ENCODE data around the gene EAF2.
"Not testable (repeated sequence)": the region's sequence is repeated elsewhere in the genome, so short reads cannot be mapped to it uniquely, and the experiment has no call there.

The EAF2 gene
- total RNA-seq = 2.2 to 7.0 reads per million in 2 experiments

DNA sequence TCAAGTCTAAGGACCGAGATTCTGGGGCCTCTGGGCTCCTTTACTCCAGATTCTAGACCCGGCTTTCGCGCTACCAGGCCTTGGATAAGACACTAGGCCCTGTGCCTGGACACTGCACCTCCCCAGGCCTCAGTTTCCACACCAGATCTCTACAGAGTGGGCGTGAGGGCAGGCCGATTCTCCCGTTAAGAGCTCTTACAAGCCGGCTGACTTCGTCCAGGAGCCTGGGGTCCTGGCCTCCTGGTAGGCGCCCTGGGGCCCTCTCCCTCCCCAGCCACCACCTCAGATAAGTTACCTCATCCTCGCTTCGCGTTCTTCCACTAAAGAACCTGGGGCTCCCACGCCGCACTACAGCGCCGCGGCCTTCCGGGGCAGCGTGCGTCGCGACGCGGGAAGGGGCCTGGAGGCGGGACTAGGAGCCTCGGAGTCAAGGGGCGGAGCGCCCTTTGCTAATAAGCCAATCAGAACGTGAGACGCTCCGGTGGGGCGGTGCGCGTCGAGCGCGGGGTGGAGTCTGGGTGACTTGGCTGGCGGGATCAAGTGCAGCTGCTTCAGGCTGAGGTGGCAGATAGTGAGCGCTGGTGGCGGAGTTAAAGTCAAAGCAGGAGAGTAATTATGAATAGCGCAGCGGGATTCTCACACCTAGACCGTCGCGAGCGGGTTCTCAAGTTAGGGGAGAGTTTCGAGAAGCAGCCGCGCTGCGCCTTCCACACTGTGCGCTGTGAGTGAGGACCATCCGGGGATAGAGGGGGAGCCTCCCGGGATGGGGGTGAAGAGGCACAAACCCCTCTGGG, at the start of gene EAF2, which contains the start of gene IQCB1:
Gene EAF2, plus strand, starts transcription at position 539 of the 794 bp plus-strand sequence. Its CDS starts 77 bp downstream, at position 616.
Gene IQCB1, minus strand, starts transcription at position 390 of the 794 bp plus-strand sequence. CDS start 6,100 bp downstream, outside the sequence.
- DNase-seq (ENCODE audit: low read depth) = peak; percentile 93

DNA sequence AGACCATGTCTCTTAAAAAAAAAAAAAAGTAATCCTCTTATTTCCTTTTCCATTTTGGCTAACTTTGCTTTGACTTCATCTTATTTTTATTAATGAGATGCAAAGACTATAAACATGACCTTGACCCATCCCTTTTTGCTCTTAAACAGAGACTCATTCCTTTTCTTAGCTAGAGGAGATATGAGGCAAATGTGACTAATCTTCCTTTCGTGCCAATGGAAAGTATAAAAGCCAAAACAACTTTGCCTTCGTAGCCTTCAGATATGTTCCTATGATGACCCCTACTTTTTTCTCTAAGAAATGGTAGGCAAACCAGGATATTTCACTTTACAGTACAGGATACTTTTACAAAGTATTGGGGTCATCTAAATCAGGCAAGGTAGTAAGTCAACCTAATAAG, 48.5 kb upstream of the EAF2 start:
- no peak for DNase-seq (ENCODE audit: low read depth)

DNA sequence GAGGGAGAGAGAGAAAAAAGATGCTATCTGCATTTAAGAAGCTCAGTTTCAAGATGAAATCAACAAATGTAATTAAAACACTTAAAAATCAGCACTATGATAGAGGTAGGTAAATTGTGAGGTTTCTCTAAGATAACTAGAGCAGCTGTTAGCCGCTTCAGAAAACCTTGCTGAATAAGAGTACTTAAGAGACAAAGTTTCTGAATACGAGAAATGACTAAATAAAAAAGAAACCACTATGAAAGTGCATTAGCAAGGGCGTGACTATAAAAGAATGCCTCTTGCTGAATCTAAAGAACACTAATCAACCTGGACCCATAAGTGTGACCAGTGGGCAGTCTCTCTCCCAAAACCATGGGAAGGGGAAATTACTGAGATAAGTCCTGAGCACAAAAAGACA, 41.9 kb upstream of the EAF2 start:
- no peak for DNase-seq (ENCODE audit: low read depth)

DNA sequence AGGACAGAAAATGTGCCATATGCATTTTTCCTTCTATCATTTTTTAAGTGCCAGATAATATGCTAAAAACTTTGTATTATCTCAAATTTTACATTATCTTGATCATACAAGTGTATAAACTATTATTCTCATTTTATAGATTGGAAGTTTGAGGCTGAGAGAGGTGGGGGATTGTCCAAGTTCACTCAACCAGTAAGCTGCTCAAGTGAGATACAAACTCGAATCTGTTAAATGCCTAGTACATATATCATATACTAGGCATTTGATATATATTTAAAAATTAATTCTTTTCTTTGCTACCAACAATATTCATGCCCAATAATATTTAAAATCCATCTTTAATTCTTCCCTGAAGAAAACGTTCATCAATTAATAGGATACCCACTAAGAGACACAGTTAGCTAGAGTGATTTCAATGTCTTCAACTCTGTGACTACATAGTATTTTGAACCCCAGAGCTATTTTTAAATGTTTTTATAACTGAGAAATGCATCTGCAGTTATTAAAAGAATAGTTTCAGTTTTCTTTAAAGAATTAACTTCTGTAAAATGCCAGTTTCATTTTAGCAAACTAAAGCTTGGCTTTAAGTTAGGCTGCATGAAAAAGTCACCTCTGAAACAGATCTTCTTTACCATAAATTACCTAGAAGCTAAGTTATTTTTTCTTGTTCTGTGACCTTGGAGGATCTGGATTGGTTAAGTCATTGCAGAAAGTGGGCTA, 40.6 kb upstream of the EAF2 start:
- no peak for DNase-seq (ENCODE audit: low read depth)

DNA sequence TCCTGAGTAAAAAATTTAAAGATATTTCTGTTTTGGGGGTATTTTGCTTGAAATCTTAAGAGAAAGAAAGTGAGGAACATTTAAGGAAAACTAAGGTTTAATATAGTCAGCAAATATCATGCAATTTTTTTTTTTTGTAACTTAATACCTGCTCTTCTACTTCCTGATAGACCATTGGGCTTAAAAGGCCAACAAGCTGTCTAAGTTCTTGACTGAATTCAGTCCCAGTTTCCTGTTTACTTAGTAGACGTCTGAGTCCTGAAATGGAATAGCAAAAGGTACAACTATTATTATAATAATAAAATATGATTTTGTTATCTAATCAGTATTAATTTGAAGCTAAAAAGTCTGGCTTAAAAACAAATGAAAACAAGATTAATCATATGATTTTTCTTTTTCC, 38.0 kb upstream of the EAF2 start:
- DNase-seq (ENCODE audit: low read depth) = no peak

DNA sequence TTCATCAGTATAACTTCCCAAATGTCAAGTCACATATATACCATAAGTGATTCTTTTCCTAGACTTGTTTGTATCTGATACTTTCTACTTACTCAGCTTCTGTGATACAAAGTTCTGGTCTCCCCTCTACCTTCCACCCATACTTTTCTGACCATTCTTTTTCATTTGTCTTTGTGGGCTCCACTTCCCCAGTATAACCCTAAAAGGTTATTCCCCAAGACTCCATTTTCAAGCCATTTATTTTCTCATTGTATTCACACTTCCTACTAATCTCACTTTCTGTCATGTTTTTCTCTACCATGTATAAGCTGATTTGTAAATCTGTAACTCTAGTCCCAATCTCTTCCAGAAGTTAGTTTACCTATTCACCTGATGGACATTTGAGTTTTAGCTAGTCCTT, 34.1 kb upstream of the EAF2 start:
- no peak for DNase-seq (ENCODE audit: low read depth)

DNA sequence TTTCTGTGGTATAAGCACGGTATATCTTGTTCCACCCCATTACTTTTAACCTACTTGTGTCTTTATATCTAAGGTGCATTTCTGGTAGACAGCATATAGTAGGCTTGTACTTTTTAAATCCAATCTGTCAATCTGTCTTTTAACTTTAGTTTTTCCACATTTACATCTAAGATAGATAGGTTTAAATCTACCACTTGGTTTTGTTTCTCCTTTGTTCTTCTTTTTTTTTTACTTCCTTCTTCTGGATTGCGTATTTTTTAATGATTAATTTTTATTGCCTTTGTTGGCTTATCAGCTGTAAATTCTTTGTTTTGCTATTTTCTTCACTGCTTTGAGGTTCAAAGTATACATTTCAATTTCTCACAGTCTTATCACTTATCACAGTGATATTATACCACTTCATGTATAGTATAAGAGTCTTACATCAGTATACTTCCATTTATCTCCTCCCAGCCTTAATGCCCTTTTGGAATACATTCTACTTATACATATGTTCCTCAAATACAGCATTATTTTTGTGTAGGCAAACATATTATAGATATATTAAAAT, 31.2 kb upstream of the EAF2 start:
- no peak for DNase-seq (ENCODE audit: low read depth)

DNA sequence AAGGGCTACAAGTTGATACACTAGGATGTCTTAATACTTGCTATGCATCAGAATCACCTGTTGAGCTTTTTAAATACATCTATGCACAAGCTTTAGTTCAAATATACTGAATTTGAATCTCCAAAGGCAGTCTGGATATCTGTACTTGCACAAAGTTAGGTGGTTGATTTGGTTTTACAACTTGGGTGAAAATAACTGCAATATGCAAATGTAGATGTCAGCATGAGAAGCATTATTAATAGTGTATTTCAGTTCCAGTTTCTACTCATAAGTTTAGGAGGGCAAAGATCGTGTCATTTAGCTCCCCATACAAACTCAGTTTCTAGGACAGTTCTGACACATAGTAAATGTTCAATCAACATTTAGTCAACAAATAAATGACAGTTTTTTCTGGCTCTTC, 25.8 kb upstream of the EAF2 start:
- no peak for DNase-seq (ENCODE audit: low read depth)

DNA sequence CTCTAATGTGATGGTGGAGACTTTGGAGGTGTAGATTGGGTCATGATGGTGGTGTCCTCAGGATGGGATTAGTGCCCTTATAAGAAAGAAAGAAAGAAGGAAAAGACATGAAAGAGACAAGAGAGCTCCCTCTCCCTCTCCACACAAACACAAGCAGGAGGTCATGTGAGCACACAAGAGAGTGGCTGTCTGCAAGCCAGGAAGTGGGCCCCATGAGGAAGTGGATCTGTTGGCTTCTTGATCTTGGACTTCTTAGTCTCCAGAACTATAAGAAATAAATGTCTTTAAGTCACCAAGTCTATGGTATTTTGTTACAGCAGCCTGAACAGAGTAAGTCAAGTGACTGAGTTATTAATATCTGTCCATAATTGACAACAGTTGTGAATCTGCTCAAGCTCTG, 17.3 kb upstream of the EAF2 start:
- no peak for DNase-seq (ENCODE audit: low read depth)

DNA sequence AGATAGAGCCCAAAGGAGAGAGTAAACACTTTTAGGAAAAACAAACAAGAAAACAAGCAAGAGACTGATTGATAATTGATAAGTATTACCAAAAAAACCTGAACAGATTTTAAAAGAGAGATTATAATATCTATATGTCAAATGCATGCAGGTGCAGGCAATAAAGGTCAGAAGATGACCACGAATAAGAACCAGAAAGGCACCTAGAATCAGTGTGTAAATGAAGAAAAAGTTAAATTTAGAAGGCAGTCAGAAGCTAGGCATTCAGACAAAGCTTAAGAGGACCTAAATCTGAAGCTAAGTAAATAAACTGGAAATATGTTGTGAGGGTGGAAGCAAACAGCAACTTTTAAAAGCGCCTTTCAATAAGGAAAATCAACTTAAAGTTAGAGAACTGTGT, 16.4 kb upstream of the EAF2 start:
- no peak for DNase-seq (ENCODE audit: low read depth)

DNA sequence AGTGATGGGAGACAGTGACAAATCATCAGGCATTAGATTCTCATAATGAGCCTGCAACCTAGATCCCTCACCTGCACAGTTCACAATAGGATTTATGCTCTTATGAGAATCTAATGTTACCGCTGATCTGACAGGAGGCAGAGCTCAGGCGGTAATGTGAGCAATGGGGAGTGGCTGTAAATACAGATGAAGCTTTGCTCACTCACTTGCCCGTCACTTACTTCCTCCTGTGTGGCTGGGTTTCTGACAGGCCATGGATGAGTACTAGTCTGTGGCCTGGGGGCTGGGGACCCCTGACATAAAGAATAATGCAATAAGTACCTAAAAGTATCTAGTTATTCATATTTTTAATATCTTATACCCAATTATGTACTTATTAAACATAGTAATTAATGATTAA, 15.8 kb upstream of the EAF2 start:
- DNase-seq (ENCODE audit: low read depth) = no peak

DNA sequence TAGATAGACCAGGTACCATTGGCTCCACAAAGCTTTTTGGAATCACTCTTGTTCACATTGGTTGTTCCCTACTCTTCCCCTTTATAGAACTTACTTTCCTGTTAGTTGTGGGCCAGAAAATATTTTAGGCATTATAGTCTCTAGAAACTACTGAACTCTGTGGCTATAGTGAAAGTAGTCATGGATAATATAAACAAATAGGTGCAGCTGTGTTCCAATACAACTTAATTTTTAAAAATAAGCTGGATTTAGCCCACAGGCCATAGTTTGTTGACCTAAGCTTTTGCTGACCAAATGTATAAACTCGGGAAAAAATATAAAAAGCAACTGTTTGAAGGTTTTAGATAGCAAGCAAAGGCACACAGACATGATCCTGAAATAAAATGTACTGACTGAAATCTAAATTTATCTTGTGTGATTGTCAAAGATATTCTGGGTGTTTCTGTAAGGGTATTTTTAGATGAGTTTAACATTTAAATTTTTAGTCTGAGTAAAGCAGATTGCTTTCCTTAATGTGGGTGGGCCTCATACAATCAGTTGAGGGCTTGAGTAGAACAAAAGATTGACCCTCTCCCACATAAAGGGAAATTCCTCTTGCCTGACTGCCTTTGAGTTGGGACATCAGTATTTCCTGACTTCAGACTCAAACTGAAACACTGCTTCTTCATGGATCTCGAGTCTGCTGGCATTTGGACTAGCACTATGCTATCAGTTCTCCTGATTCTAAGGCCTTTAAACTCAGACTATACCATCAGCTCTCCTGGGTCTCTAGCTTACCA, 13.4 kb upstream of the EAF2 start:
- DNase-seq (ENCODE audit: low read depth) = no peak

DNA sequence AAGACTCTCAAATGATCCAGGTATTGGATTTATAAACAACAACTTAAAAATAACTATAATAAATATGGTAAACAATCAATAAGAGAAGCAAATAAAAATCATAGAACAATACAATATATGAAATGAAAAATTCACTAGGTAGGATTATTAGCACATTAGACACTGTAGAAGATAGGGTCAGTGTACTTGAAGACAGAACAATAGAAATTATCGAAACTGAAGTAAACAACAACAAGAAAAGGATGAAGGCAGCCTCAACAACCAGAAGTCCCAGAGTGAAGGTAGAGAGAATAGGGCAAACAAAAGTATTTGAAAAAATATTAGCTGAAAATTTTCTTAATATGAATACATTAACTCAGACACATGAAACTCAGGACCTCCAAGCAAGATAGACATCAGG, 12.0 kb upstream of the EAF2 start:
- no peak for DNase-seq (ENCODE audit: low read depth)

DNA sequence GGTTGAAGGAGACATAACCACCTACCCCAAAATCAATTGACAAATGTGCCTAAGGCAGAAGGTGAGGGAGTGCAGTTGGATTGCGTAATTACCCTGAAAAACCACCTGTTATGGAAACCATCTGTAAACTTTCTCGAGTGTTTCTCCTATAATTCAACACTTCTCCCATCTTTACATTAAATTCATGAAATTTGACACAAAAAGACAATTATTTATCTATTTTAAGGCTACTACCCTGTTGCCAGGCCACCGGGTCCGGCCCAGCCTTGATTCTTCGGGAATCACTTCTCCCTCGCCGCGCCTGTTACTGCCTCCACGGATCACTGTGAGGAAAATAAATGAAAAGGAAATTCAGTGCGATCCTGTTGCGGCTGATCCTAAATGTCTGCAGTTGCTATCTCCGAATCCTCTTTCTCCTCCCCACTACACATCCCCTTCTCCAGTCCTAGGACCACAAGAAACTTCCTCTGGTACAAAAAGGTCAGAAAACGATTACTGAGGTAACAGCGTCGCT, 795 bp upstream of the EAF2 start:
- no peak for DNase-seq (ENCODE audit: low read depth)

DNA sequence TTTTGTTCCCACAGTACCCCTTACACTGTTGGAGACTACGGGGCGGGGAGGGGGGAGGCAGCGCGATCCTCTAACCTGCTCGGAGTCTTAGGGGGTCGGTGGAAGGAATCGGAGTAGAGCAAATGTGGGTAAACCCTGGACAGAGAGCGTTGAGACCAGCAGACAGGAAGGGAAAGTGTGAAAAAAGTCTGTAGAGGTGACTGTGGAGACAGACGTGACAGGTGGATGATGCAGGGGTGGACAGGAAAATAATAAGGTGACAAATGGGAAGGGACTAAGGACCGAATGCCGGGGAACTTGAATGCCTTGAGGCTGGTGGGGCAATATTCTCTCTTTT, 424 bp downstream of the EAF2 start:
- no peak for DNase-seq (ENCODE audit: low read depth)

DNA sequence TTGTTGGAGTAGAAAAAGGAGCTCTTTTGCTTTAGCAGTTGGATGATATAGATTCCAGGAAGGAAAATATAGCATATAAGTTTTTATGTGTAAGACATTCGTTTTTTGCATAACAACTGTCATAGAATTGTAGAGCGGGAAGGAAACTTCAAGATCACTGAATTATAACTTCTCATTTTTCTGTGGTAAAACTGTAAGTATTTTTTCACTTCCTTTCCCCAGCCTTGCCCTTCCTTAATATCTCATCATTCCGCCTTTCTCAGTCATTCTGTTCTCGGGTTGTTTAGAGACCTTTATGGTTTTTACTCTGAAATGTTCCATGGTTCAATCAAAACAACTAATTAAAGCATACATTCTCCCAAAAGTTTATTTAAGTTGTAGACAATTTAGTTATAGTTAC, 1.1 kb downstream of the EAF2 start:
- no peak for DNase-seq (ENCODE audit: low read depth)

DNA sequence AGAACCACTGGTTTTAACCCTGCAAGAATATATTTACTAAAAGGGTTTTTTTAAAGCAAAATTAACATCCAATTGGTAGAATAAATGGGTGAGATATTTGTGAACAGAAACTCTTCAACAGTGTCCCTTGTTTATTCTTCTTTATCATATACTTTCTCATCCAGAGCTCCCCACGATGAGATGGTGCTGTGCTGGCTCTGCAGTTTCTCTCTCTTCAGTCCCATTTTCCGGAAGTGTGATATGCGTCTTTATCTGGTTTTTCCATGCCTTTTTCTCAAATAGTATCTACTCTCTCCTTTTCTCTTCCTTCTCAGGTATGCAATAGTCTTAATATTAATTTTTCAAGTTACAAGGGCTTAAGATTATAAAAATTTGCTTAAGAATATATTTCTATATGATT, 1.5 kb downstream of the EAF2 start:
- DNase-seq (ENCODE audit: low read depth) = no peak

DNA sequence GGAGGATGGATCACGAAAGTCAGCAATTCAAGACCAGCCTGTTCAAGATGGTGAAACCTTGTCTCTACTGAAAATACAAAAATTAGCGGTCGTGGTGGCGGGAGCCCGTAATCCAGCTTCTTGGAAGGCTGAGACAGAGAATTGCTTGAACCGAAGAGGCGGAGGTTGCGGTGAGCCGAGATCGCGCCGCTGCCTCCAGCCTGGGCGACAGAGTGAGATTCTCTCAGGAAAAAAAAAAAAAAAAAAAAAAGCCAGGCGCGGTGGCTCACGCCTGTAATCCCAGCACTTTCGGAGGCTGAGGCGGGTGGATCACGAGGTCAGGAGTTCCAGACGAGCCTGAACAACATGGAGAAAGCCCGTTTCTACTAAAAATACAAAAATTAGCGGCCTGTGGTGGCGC, 5.0 kb downstream of the EAF2 start:
- no peak for DNase-seq (ENCODE audit: low read depth)

DNA sequence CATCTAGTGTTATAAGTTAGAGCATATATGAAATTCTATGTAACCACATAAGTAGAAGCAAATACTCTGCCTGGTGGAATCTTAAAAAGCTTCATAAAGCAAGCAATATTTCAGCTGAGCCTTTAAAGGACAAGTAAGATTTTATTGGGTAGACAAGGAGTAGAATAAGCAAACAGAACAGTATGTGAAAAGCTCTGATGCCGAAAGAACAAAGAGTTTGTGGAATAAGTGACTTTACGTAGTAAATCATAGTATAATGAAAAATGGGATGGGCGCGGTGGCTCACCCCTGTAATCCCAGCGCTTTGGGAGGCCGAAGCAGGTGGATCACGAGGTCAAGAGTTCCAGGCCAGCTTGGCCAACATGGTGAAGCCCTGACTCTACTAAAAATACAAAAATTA, 9.9 kb downstream of the EAF2 start:
- no peak for DNase-seq (ENCODE audit: low read depth)

DNA sequence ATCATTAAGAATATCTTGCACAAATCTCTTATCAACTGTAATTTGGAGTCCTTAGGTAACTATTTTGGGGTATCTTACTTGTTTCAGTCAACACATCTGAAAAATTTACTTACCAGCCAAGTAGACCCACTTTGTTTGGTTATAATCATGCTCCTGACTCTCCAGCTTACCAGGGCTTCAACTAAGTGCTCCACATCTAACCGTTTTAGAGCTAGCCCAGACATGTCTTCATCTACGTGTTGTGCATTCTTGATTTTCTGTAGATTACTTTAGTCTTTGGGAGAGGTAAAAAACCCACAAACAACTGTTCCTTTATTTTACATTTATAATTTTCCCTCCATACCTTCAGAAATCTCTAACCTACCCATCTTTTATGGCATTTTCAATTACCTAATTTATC, 17.2 kb downstream of the EAF2 start:
- DNase-seq (ENCODE audit: low read depth) = no peak

DNA sequence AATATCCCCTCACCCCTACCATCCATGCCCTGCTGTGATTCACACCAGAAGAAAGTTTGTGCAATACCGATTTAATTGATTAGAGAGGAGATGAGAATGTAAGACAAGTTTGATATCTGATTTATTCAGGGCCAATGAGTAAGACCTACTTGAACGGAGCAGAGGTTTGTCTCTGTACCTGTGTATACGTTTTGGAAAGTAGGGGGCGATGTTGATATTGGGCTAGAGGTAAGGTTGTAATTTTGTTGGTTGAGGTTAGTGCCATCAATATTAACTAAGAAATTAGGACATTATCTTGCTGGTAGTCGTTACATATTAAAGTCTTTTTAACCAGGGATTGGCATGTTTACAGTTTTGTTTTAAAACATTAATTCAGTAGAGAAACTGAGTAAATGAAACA, 20.5 kb downstream of the EAF2 start:
- no peak for DNase-seq (ENCODE audit: low read depth)

DNA sequence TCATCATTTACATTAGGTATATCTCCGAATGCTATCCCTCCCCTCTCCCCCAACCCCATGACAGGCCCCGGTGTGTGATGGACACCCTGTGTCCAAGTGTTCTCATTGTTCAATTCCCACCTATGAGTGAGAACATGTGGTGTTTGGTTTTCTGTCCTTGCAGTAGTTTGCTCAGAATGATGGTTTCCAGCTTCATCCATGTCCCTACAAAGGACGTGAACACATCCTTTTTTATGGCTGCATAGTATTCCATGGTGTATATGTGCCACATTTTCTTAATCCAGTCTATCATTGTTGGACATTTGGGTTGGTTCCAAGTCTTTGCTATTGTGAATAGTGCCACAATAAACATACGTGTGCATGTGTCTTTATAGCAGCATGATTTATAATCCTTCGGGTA, 22.8 kb downstream of the EAF2 start:
- DNase-seq (ENCODE audit: low read depth) = not testable (repeated sequence)

Data from T follicular helper cell (primary cell).